GM21576 (cell line): ENCODE measurements around the gene ANKRD55.
"Not testable (repeated sequence)": the region's sequence is repeated elsewhere in the genome, so short reads cannot be mapped to it uniquely, and the experiment has no call there.

Source experiments
- ATAC-seq: cut with Tn5 transposase; IDR thresholded peaks from one replicate; pipeline ENCODE4 v1.9.1; 2021; ENCODE audit warnings: mild to moderate bottlenecking, moderate library complexity; ENCODE audit not compliant: unreplicated experiment

The ANKRD55 gene

DNA sequence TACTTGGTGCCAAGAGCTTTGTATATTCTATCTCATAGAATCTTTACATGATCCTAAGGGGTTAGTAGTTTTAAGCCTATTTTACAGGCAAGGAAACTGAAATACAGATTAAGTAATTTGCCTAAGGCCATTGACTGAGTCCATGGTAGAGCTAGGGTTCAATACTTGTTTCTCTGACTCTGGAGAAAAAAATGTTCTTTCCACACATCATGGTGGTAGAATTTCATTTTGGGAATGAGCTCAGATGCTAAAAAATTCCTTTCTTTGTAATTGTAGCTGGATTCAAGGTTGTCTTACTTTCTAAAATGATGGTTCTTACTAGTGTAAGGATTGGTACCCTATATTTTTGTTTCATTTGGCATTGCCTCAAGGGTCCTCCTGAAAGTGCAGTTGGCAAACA is 86.0 kb downstream of the ANKRD55 start:
- ATAC-seq = no peak

DNA sequence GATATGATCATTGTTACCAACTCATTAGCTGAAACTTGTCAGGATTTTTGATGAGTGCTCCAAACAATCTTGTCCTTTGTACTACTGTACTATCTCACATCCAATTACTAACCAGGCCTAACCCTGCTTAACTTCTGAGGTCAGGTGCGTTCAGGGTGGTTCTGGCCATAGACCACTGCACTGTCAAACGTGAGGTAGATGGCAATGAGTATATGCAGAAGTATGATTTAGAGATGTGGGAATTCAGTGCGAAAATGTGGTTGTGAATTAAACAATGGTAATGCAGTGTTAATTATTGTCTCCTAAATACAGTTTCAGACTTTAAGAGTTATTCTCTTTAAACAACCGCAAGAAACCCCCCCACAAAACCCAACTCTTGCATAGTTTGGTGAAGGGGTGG is 86.5 kb downstream of the ANKRD55 start:
- no peak for ATAC-seq

DNA sequence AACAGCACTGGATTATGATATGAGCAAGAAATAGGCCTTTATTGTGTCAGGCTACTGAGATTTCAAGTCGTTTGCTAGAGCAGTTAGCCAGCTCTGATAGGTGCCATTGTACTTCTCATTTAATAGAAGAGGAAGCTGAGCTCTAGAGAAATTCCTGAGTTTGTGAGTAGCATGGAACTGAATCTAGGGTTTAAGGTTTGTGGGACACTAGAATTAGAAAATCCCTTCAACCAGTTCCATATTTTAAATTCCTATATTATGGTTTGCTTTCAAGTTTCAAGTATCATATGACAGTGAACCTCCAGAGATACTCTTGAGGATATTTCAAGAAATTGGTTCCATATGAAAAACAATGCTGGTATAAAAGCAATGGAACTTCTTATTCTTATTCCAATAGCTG is 87.6 kb downstream of the ANKRD55 start:
- no peak for ATAC-seq

DNA sequence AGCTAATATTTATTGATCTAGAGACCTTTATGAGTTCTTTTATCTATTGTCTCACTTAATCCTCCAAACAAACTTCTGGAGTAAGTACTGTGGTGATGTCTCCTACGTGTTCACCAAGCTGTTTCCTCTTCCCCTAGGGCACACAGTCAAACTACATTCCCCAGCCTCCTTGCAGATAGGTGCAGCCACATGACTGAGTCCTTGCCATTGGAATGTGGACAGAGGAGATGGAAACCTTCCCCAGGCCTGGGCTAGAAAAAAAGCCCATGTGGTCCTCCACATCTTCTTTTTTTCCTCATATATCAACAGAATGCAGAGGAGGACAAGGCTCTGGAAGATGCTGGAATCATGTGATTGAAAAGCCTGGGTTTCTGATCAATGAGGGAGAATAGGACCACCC is 88.0 kb downstream of the ANKRD55 start:
- no peak for ATAC-seq

DNA sequence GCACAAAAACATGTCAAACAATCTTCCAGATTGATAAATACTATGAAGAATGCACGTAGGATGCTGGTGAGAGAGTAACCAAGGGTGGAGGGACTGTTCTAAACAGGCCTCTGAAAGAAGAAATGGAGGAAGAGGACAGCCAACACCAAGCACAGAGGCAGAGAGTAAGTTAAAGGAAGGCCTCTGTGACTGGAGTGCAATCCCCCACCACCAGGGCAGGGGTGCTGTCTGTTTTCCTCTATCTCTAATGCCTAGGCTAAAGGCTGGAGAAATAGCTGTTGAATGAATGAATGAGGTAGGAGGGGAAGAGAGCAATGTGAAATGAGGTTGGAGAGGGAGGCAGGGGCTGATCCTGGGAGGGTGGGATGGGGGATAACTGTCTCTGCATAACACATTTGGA is 88.9 kb downstream of the ANKRD55 start:
- no peak for ATAC-seq

DNA sequence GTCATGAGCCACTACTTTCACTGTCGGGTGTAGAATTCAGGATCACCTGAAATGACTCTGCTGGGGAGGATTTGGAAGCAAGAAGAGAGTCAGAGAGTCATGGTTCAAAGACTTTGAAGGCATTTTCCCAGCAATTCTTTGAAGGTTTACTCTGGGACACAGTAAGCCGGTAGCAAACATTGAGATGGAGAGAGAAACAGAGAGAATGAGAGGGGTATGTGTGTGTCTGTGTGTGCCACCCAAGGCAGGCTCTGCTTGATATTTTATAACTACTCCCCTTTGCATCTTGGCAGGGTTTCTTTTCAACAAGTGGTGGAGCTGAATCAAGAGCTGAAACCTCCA is 89.8 kb downstream of the ANKRD55 start:
- no peak for ATAC-seq

DNA sequence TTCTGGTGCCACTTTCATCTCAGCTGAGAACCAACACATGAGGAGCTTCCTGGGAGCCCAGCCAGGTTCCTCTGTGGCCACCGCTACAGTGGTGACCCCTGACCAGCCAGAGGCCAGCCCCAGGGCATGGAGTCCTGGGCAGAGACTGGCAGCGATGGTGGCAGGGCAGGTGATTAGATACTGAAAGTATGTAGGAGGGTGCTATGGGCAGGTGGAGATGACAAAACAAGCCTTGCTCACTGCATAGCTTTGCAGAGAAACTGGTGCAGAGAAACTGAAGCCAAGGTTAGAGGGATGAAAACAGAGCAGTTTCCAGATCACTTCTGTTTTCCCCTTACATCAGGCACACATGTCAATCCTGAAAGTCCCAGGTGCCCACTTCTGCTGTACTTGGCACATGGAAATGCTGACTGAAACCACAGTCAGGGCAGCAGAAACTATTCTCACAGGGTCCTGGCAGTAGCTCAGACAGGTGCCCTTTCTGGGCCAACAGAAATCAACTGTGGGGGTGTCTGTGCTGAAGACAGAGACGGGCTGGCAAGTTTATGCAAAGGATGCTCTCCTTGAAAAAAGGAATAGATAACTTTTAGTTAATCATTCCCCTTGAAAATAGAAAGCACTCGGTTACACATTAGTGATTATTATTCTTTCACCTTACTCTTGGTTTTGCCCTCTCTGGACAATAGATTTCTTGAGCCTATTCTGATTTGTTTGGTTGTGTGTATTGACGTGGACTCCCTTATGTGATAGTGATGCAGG is 90.3 kb downstream of the ANKRD55 start:
- peak; percentile 79 for ATAC-seq

DNA sequence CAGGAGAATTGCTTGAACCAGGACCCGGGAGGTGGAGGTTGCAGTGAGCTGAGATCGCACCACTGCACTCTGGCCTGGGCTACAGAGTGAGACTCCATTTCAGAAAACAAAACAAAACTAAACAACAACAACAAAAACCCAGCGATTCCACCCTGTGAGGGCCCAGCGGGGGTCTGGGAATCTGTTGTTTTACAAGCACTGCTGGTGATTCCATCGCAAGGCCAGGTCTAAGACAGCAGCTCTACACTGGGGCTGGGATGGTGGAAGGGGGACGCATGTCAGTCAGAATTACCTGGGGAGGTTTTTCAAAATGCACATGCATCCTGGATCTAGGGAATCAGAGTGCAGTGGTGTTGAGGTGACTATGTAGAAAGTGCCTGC is 90.9 kb downstream of the ANKRD55 start:
- no peak for ATAC-seq

DNA sequence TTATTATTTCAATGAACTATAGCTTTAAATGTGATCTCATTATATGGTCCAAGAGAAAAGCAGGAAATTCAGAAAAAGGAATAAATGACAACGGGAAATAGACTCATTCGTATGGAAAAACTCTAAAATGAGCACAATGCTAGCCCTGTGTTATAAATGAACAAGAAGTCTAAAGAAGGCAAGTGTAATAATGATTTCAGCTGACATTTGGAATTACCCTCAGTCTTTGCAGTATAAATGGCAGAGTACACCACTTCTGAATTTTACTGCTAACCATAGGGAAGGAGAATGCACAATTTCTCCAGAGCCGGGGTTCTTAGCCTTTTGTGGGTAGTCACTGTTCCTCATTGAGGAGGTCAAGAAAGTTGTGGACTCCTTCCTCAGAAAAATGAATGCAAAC is 93.1 kb downstream of the ANKRD55 start:
- no peak for ATAC-seq

DNA sequence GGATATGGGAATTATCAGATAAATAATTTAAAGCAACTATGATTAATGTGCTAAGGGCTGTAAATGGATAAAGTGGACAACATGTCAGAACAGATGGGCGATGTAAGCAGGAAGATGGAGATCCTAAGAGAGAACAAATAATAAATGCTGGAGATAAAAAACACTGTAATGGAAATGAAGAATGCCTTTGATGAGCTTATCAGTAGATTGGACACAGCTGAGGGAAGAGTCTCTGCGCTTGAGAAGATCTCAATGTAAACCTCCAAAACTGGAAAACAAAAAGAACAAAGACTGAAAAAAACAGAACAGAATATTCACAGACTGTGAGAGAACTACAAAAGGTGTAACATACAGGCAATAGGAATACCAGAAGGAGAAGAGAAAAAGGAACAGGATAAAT is 102.5 kb downstream of the ANKRD55 start:
- no peak for ATAC-seq

DNA sequence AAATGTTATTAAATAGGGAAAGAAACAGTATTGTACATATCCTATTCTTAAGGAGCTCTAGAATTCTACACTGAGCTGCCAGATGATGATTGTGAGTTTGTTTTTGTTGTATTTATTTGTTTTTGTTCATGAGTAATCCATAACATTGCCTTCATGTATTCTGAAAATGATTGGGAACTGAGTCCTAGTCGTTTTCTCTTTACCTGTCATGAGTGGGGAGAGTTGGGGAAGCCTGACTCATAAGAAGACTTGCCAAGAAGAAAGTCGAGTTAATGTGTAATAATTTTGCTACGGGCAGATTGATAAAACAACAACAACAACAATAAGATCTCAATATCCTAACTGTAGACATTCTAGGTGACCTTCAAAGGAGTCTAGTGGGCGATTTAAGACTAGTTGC is 103.8 kb downstream of the ANKRD55 start:
- ATAC-seq = no peak

DNA sequence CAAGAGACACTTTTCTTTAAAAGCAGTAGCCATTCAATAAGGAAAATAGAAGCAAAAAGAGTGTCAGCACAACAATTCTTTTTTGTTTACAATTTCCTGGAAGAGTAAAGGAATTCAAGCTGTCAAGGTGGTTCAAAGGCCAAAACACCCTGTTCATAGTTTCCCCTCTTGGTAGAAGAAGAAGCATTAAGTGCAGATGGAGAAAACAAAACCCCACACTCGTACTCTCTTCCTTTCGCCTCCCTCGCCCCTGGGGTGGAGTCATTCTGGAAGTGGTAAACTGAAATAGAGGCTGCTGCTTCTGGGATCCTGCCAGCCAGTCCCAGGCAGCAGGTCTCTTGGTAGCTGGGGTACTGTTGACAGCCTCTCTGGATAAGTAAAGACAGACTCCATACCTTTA is 105.0 kb downstream of the ANKRD55 start:
- ATAC-seq = no peak

DNA sequence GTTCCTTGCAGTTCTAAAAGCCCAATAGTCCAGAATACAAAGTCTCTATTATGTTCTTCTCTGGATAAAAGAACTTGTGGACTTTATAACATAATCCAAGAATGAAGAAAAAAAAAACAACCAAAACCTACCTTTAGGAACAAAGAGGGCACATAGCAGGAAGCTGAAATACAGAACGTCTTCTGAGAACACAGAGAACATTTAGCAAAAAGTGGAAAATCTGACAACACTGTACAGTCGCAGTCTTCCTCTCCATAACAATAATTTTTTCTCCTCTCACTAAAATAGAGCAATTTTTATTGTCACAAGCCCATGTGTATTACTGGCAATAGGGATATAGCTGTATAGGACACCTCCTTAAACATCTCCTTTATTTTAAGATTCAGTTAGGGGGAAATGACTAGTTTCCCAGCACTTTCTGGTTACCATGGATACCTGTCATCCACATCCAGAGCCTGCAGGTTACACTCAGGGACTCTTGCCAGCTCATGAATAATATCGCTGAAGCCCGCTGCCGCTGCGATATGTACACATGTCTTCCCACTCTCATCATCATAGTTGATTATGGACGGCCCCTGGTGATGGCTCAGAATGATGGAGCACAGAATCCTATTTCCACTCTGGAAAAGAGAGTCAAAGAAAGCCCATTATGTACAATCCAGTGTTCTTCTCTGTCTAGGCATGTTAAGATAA is 106.5 kb downstream of the ANKRD55 start:
- no peak for ATAC-seq

DNA sequence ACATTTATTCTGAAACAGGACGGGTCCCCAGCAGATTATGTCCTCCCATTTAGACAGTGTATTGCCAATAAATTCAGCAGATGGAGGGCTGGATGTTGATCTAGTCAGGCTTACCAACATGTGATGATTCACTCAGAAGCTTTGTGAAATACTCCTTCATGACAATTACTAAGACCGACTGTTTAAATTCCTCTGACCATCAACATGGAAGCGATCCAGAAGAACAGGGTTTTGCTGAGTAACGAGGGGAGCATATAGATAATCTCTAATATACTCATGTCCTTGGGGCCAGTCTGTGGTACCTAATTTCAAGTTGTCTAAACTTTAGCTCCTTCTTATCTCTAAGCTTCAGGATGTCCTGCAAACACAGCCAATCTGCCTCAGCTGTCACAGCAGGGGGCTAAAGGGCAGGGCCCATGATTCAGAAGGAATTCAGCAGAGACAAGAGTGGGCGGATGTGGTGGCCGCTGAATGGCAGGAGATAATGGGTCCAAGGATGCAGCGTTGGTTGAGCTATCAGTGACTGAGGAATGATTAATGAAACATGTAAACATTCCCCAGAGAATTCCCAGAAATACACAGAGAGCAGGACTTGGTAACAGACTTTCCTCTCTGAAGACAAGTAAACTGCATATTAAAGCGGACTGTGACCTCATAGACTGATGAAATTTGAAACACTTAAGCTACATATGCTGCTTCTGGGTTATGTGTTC is 109.4 kb downstream of the ANKRD55 start:
- ATAC-seq = no peak

DNA sequence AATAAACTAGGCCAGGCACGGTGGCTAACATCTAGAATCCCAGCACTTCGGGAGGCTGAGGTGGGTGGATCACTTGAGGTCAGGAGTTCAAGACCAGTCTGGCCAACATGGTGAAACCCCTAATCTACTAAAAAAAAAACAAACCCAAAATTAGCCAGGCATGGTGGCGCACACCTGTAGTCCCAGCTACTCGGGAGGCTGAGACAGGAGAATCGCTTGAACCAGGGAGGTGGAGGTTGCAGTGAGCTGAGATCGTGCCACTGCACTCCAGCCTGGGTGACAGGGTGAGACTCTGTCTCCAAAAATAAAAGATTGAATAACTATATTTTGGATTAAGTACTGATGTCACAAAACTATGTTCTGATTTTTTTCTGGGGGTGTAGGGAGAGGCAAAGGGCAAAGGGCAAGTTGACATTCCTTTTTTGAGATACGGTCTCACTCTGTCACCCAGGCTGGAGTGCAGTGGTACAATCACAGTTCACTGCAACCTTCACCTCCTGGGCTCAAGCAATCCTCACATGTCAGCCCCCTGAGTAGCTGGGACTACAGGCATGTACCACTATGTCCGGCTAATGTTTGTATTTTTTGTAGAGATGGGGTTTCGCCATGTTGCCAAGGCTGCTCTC is 110.7 kb downstream of the ANKRD55 start:
- ATAC-seq = not testable (repeated sequence)

DNA sequence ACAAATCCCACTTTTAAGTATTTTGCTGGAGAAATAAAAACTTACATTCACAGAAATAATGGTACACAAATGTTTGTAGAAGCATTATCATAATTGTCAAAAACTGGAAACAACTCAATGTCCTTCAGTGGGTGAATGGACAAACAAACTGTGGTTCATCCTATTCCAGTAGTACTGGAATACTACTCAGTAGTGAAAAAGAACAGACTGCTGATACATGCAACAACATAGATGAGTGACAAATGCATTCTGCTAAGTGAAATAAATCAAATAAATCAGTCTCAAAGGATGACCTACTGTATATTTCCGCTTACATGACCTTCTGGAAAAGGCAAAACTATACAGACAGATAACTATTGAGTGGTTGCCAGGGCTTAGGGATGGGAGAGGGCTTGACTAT is 114.1 kb downstream of the ANKRD55 start:
- no peak for ATAC-seq

DNA sequence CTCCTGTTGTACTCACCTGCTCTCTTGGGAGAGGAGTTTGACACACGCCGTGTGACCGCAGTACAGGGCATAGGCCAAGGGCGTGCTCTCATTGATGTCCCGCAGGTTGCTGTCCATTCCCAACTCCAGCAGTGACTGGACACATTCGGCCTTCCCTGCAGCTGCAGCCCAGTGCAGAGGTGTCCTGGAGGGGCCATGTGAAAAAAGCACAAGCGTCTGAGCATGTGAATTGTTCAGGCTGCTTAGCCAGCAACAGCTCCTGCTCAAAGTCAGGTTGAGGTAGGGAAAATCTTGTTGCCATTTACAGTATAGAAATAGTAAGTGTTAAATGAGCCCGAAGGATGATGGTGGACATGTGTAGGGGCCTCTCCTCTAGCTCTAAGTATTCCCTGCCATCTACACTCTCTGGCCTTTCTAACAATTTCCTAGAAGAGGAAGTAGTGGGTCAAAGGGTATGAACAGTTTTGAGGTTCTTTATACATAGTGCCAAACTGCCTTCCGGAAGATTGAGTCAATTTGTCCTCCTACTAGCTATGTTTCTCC is 116.5 kb downstream of the ANKRD55 start:
- ATAC-seq = no peak

DNA sequence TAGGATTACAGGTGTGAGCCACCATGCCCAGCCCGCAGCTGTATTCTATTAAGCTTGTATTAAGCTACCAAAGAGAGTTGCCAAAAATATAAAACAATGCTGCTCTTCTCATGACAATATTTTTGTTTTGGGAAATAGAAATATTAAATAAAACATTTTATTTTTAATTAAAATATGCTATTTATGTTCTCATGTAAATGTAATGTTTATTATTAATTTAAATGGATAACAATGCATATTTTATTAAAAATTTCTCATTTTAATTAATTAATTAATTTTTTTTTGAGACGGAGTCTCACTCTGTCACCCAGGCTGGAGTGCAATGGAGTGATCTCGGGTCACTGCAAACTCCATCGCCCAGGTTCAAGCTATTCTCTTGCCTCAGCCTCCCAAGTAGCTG is 117.5 kb downstream of the ANKRD55 start:
- no peak for ATAC-seq

DNA sequence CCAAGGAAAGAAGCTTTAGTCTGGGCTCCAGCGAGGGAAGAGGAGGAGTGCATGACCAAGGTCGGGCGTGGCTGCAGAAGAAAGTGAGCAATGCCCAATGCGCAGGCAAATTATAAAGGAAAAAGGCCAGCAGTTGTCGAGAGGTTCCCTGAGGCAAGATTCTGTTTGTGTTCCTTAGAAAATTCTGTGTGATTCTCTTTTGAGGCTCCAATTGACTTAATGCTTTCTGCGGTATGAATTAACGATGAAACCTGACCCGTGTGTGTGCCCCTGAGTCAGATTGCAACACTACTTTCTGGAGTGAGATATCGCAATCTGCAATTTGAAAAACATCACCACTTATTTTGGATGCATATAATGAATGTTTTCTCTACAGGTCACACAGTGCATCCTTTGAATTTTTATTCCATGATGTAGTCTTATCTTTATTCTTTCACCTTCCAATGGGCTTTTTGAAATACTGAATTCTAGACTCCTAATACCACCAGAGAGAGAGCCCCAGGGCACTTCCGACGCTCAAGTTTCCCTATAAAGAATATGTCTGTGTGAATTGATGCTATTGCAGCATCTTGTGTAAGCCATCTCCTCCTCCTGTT is 120.5 kb downstream of the ANKRD55 start:
- ATAC-seq = no peak

DNA sequence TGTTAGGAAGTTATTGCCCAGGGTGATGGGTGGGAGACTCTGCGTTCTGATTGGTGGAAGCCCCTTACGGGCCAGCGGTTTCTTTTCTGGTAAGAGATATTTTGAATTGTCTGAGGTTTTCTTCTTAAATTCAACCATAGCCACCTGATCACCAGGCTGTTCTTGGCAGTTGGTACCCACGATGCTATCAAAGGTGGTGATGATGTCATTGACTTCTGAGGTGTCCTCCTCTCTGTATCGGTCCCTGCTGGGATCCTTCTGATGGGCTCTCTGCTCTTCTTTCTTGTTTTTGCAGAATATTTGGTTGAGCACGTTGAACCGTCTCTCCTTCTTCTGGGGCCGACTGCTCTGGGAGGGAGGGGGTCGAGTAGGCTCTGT is 121.7 kb downstream of the ANKRD55 start:
- ATAC-seq = no peak
